Tibial nerve (tissue), 3 donors: ENCODE measurements around the gene SATB2.

Experiments
- POLR2A ChIP-seq, 2 donors: fragments of 450-650 bp; IDR thresholded peaks; one replicate each; pipeline ENCODE4 v1.6.1; 2017; ENCODE audit warnings: antibody characterized with exemption in 2 of 2, mild to moderate bottlenecking in 2 of 2, moderate library complexity in 2 of 2
- TF ChIP-seq, protein P1 (sequence below), 5 experiments: fragments of 200-600 bp in 3 of 5; fragments of 450-650 bp in 2 of 5; sonication (generic) in 3 of 5; IDR thresholded peaks; one replicate each; pipeline ENCODE4 v1.5.1; 2016 to 2019; ENCODE audit warnings: antibody characterized with exemption in 5 of 5, mild to moderate bottlenecking in 3 of 5, moderate library complexity in 2 of 5

DNA sequence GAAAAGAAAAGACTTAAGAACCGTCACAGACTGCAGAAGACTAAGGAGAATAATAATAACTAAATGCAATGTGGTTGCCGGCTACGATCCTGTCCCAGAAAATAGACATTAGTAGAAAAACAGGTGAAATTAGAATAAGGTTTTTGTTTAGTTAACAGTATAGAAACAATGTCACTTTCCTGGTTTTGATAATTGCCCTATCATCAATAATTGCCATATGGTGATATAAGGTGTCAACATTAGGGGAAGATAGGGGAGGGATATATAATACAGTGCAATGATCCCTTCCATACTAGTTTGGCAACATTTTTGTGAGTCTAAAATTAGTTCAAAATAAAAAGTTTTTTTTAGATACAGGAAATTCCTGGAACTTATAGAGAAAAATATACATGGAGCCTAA is 144.8 kb downstream of the SATB2 start:
- TF ChIP-seq, protein P1, sequence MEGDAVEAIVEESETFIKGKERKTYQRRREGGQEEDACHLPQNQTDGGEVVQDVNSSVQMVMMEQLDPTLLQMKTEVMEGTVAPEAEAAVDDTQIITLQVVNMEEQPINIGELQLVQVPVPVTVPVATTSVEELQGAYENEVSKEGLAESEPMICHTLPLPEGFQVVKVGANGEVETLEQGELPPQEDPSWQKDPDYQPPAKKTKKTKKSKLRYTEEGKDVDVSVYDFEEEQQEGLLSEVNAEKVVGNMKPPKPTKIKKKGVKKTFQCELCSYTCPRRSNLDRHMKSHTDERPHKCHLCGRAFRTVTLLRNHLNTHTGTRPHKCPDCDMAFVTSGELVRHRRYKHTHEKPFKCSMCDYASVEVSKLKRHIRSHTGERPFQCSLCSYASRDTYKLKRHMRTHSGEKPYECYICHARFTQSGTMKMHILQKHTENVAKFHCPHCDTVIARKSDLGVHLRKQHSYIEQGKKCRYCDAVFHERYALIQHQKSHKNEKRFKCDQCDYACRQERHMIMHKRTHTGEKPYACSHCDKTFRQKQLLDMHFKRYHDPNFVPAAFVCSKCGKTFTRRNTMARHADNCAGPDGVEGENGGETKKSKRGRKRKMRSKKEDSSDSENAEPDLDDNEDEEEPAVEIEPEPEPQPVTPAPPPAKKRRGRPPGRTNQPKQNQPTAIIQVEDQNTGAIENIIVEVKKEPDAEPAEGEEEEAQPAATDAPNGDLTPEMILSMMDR (IDR thresholded peaks at IDR 0.05) = no peak
- TF ChIP-seq POLR2A (IDR thresholded peaks at IDR 0.05) = no peak
